RWPE2 (cell line): ENCODE results near the gene ACP6.

ENCODE experiments used
- ATAC-seq: fragments of 200-7000 bp; cut with Tn5 transposase; 3 replicates; pipeline ENCODE4 v1.9.1; 2021; ENCODE audit warnings: low read depth
- DNase-seq: peaks from one replicate; pipeline ENCODE4 v3.0.0-alpha.2; 2020; ENCODE audit warnings: low spot score
- H3K27ac ChIP-seq: fragments of 450-650 bp; 2 replicates; pipeline ENCODE4 v1.5.1; 2017; ENCODE audit warnings: mild to moderate bottlenecking; ENCODE audit not compliant: poor library complexity, severe bottlenecking
- H3K27me3 ChIP-seq: fragments of 250-450 bp; sonication (Bioruptor Pico); 2 replicates; pipeline ENCODE4 v1.5.1; 2021; ENCODE audit warnings: mild to moderate bottlenecking, moderate library complexity; ENCODE audit not compliant: insufficient read depth, poor library complexity, severe bottlenecking
- H3K36me3 ChIP-seq: fragments of 250-450 bp; sonication (Bioruptor Pico); 2 replicates; pipeline ENCODE4 v1.5.1; 2020; ENCODE audit warnings: low read depth, mild to moderate bottlenecking, moderate library complexity
- H3K4me1 ChIP-seq: fragments of 250-450 bp; sonication (Bioruptor Pico); 2 replicates; pipeline ENCODE4 v1.5.1; 2021; ENCODE audit warnings: mild to moderate bottlenecking, moderate library complexity; ENCODE audit not compliant: insufficient read depth, poor library complexity, severe bottlenecking
- H3K4me3 ChIP-seq: fragments of 250-450 bp; sonication (Bioruptor Pico); 2 replicates; pipeline ENCODE4 v1.5.1; 2021; ENCODE audit warnings: mild to moderate bottlenecking, moderate library complexity; ENCODE audit not compliant: severe bottlenecking
- H3K9me3 ChIP-seq: fragments of 250-450 bp; sonication (Bioruptor Pico); 2 replicates; pipeline ENCODE4 v1.5.1; 2021; ENCODE audit warnings: mild to moderate bottlenecking, moderate library complexity; ENCODE audit not compliant: severe bottlenecking
- CTCF ChIP-seq: fragments of 450-650 bp; IDR thresholded peaks from one replicate; pipeline ENCODE4 v1.5.1; 2017; ENCODE audit warnings: mild to moderate bottlenecking, moderate library complexity; ENCODE audit not compliant: poor library complexity, severe bottlenecking

ACP6 gene

DNA sequence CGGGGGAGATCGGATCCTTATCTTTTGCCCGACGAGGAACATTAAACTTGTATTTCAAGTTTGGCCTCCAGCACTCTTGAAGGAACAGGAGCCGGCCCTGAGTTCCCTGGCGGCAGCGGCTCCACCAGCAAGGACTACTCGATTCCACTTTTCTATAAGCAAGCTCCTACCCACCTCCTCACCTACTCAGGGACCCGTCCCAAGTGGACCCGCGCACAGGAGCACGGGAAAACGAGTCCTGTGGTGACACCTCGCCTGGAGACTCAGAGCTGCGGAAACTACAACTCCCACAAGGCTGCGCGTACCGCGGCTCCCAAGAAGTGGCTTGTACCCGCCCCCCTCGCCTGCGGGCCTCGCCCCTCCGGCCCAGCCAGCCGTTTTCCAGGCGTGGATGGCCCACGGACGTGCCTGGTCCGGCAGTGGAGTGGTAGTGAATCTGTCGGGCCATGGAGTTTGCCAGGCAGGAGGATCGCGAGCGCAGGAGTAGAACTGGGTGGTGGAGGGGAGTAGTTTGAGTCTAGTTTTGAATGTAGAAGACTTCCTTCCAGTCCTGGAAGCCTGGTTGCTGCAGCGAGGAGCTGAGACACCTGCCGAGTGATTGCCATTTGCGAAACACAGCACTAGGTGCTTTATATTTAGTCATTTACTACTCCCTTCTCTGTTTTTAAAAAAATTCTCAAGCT lies at the start of gene ACP6:
TSS of gene ACP6 (minus strand) at position 206 of the 683 bp plus-strand sequence. CDS start 476 bp downstream, outside the sequence.
- no peak for TF ChIP-seq CTCF
- no peaks in the 10 kb centered on the region for H3K27me3 ChIP-seq
- DNase-seq (peak; percentile 92), ATAC-seq (peak; percentile 96)
- H3K4me1 ChIP-seq = peaks cover 12% of the 10 kb centered on the region
- no peaks in the 10 kb centered on the region for H3K9me3 ChIP-seq
- H3K27ac ChIP-seq = peak within 1 kb of the TSS; percentile 50
- peak within 1 kb of the TSS; percentile 44 for H3K4me3 ChIP-seq
- H3K36me3 ChIP-seq = no peaks in the 10 kb centered on the region

- DNase-seq (no peak), ATAC-seq (no peak)
- no peak for TF ChIP-seq CTCF
- Histone ChIP-seq H3K27me3 (no peaks in the 10 kb centered on the region), H3K27ac (no peak overlapping the region), H3K36me3 (no peaks in the 10 kb centered on the region), H3K9me3 (no peaks in the 10 kb centered on the region), H3K4me1 (peaks cover 24% of the 10 kb centered on the region), H3K4me3 (no peak overlapping the region)
Measured at GRCh38 chr1:147719711-147720225, 49.4 kb upstream of the ACP6 start.

DNA sequence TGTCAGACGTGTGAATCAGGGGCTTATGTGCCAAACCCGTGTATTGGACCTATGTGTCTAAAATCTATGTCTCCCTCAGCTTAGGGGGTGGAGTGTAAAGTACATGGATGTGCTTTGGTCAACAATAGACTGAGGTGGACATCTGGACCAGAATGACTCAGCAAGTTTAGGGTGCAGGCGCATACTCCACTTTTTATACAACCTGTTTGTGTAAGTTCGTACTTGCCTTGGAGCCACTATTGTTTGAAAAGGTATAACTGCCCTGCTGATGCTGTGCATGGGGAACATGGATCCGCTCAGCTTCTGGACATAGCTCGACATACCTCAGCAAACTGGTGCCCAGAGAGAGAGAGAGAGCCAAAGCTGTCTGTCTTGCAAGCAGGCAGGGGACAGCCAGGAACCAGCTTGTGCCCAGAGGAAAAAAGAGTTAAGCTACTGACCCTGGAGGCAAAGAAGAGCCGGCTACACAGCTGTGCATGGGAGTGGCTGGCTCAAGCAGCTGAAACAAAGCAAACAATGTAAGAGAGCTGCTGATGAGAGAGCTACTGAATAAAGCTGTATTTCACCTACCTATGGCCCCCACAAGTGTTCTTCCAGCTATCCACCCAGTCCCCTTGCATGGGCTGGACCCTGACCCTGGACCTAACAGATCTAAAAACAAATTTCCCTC lies 48.8 kb upstream of the ACP6 start:
- Histone ChIP-seq H3K27ac (no peak overlapping the region), H3K4me1 (peaks cover 24% of the 10 kb centered on the region), H3K36me3 (no peaks in the 10 kb centered on the region), H3K27me3 (no peaks in the 10 kb centered on the region), H3K4me3 (no peak overlapping the region), H3K9me3 (no peaks in the 10 kb centered on the region)
- ATAC-seq (no peak), DNase-seq (no peak)
- TF ChIP-seq CTCF = no peak

GRCh38 chr1:147717706-147718097 lies 47.4 kb upstream of the ACP6 start:
- no peaks in the 10 kb centered on the region for H3K36me3 ChIP-seq
- H3K27ac ChIP-seq = peak overlapping the region; percentile 68
- peaks cover 24% of the 10 kb centered on the region for H3K4me1 ChIP-seq
- TF ChIP-seq CTCF = no peak
- no peaks in the 10 kb centered on the region for H3K9me3 ChIP-seq
- ATAC-seq = peak; percentile 28; the same call in 2 of the 3 replicates
- no peaks in the 10 kb centered on the region for H3K27me3 ChIP-seq
- H3K4me3 ChIP-seq = no peak overlapping the region
- DNase-seq = no peak
